ENCODE measurements around the gene YPEL4. TPM values are rescaled to one million over a fixed set of nuclear protein-coding genes. Genes with fewer than 3 reads are reported as not detected.

Gene YPEL4
- total RNA-seq, 1 donor from 2014 or later = 0.25 TPM

DNA sequence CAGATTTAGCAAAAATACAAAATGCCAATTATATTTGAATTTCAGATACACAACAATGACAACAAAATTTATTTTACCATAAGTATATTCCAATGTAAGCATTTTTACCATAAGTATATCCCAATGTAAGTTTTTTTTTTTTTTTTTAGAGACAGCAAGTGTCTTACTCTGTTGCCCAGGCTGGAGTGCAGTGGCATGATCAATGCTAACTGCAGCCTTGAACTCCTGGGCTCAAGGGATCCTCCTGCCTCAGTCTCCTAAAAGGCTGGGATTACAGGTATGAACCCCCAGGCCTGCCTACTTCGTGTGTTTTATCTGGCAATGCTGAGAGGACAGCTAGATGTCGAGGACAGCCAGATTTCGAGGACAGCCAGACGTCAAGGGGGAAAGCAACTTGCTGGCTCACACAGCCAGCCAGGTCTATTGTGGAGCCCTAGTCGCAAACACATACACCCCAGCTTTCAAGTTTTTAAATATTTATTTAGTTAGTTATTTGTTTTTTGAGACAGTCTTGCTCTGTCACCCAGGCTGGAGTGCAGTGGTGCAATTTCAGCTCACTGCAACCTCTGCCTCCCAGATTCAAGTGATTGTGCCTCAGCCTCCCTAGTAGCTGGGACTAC lies 53.3 kb downstream of the YPEL4 start:
- intact Hi-C loops (cut with micrococcal nuclease) = no loop called here

Other genes starting within 250 kb of the YPEL4 start
- 107 and 108 TPM in 2 replicates for gene SLC43A3, start 222.8 kb downstream of the YPEL4 start, total RNA-seq
- 0.20 TPM in 2 replicates for gene RTN4RL2, start 189.4 kb downstream of the YPEL4 start, total RNA-seq
- gene SLC43A1, start 134.2 kb downstream of the YPEL4 start, total RNA-seq = 25.4 and 26.3 TPM in 2 replicates
- 63.0 and 67.7 TPM in 2 replicates for gene TIMM10, start 119.2 kb downstream of the YPEL4 start, total RNA-seq
- gene SMTNL1, start 112.3 kb downstream of the YPEL4 start, total RNA-seq = not detected in 2 replicates
- 238 and 241 TPM in 2 replicates for gene UBE2L6, start 82.2 kb downstream of the YPEL4 start, total RNA-seq
- not detected in 2 replicates for gene SERPING1, start 52.2 kb downstream of the YPEL4 start, total RNA-seq
- 17.1 and 17.6 TPM in 2 replicates for gene CLP1, start 7.8 kb upstream of the YPEL4 start, total RNA-seq
- 74.8 and 75.7 TPM in 2 replicates for gene ZDHHC5, start 18.2 kb upstream of the YPEL4 start, total RNA-seq
- gene MED19, start 62.3 kb upstream of the YPEL4 start, total RNA-seq = 12.1 and 12.9 TPM in 2 replicates
- gene TMX2, start 62.7 kb upstream of the YPEL4 start, total RNA-seq = 73.2 and 73.6 TPM in 2 replicates
- 194 and 201 TPM in 2 replicates for gene SELENOH, start 91.6 kb upstream of the YPEL4 start, total RNA-seq
- not detected in 2 replicates for gene BTBD18, start 101.9 kb upstream of the YPEL4 start, total RNA-seq
- 7.5 and 9.3 TPM in 2 replicates for gene CTNND1, start 111.9 kb upstream of the YPEL4 start, total RNA-seq

Measured in T-helper 2 cell treated with Interferon-gamma antibody and Interleukin-4, amounts not matched to agents 100 ng/mL and 5 ng/mL, for 36 hours (primary cell).